HG03432 (cell line): ENCODE data around the gene PMS1.
"Not testable (repeated sequence)": the region's sequence is repeated elsewhere in the genome, so short reads cannot be mapped to it uniquely, and the experiment has no call there.

Source experiments
- ATAC-seq: cut with Tn5 transposase; IDR thresholded peaks from one replicate; pipeline ENCODE4 v1.9.1; 2021; ENCODE audit warnings: mild to moderate bottlenecking, moderate library complexity; ENCODE audit not compliant: unreplicated experiment

PMS1 gene

GRCh38 chr2:189783927-189784867 is at the start of gene PMS1, which contains the start of gene ORMDL1:
PMS1 (plus strand) TSS chr2:189784450; CDS start chr2:189791810, 7,360 bp downstream.
ORMDL1 (minus strand) TSS chr2:189784339; CDS start chr2:189782595, 1,744 bp downstream.
- peak; percentile 95 for ATAC-seq

DNA sequence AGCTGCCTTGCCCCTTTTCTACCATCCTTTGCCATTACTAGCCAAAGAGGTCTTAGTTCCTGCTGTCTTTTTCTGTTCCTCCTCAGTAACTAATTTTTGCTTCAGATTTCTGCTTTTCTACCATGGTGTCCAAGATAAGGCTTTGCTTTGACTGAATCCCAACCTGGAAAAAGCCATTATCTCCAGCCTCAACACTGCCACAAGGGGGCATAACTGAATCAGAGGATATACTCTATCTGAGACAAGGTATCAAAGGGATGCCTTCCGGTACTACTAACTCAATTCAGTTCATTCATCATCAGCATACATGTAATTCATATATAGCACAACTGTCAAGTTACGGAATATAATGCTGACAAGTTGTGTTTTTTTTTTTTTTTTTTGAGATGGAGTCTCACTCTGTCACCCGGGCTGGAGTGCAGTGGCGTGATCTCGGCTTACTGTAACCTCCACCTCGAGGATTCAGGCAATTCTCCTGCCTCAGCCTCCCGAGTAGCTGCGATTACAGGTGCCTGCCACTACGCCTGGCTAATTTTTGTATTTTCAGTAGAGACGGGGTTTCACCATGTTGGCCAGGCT is 33.1 kb upstream of the PMS1 start:
- ATAC-seq: peak; percentile 77

GRCh38 chr2:189756311-189756952 is 27.8 kb upstream of the PMS1 start:
- ATAC-seq: no peak

- ATAC-seq: not testable (repeated sequence)
Observed at GRCh38 chr2:189760154-189760553, 24.1 kb upstream of the PMS1 start.

DNA sequence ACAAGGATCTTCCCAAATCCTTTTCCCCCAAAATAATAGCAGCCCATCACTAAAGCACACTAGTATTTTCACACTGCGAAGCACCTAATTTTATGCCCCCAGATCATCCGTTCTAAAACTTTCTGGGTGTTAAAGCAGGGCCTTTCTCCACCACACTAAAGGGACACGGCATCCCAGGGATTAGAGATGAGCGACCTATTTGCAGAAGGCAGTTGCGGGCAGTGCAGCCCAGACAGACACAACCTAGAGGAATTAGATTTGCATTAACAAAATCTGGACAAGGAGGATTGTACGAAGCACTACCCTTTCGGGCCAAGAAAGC is 22.1 kb upstream of the PMS1 start:
- no peak for ATAC-seq

DNA sequence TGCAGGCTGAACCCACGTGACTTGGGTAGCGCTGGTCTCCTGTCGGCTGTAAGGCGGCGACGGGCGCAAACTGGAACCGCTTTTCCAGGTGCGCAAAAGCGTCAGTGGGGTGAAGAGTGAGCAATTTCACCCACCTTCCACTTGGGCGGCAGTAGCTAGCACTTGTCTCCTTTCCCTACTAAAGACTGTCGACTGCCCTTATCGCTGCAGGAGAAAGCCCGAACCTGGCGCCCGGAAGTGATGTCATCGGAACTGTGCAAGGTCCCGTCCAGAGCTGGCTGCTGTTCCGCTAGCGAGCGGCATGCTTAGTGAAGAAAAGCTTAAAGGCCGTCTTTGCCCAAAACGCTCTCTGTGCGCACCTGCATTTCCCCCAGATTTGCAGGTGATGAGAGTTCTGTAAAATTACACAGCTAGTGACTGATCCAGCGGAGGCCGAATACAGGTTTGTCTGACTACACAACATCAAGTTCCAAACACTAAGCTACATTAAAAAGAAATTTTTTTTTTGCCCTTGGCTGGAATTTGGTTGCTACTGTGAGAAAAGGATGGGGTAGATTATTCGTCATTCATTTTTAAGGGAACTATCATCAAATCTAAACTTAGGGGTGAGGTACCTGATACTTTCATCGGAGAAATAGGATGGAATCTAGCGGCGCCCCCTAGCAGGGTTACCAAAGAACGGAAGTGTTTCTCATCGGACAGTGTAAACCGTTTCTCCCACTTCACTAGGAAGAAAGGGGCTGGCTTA is 21.5 kb upstream of the PMS1 start, which contains the start of gene OSGEPL1:
OSGEPL1 (minus strand) TSS at position 242 of the 748 bp plus-strand sequence. CDS start 1,152 bp downstream, outside the sequence.
- peak; percentile 97 for ATAC-seq

DNA sequence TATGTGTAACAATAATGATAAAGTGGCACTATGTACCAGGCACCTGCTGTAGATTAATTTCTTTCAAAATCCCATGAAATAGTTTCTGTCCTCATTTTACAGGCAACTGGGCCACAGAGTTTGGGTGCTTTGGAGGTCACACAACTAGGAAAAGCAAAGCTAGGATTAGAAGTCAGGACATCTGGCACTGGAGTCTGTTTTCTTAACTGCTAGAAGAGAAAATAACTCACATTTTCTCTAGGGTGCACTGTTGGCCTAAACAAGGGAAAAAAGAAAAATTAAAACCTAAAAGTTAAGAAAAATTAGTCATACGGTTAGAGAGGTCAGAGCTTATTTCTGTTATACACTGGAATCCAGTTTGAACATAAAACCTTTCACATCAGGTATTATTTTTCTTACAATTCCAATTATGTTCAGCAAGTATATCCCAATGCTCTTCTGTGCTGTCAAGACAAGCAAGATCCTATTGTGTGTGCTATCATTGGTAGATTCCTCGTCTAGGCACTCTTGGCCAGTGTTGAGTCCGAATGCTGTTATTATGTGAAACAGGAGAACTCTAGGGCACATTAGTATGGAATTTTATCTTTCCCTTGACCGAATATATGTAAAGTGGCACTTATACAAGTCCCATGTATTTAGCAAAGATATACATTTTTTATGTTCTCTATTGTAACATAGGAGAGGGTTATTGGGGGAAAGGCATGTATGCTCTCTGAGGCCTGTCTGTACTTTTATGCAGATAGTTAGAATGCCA is 20.2 kb upstream of the PMS1 start:
- no peak for ATAC-seq

GRCh38 chr2:189770590-189771322 is 13.5 kb upstream of the PMS1 start:
- ATAC-seq: no peak

GRCh38 chr2:189772212-189772611 is 12.0 kb upstream of the PMS1 start:
- no peak for ATAC-seq

DNA sequence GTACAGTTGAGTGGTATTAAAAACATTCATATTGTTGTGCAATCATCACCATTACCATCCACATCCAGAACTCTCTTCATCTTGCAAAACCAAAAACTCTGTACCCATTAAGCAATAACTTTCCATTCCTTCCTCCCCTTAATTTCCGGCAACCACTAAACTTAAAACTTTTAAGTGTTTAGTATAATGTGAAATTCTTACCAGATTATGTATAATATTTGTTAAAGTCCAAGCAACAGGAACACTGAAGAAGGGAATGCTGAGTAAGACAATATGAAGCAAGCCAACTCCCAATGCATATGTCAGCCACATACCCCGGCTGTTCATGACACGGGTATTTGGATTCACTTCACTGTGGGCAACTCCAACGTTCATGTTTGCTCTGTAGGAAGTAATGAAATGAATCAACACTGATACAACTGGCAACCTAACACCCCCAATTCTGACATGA is 2.0 kb upstream of the PMS1 start:
- no peak for ATAC-seq

GRCh38 chr2:189783451-189783926 is 761 bp upstream of the PMS1 start:
- peak; percentile 18 for ATAC-seq

DNA sequence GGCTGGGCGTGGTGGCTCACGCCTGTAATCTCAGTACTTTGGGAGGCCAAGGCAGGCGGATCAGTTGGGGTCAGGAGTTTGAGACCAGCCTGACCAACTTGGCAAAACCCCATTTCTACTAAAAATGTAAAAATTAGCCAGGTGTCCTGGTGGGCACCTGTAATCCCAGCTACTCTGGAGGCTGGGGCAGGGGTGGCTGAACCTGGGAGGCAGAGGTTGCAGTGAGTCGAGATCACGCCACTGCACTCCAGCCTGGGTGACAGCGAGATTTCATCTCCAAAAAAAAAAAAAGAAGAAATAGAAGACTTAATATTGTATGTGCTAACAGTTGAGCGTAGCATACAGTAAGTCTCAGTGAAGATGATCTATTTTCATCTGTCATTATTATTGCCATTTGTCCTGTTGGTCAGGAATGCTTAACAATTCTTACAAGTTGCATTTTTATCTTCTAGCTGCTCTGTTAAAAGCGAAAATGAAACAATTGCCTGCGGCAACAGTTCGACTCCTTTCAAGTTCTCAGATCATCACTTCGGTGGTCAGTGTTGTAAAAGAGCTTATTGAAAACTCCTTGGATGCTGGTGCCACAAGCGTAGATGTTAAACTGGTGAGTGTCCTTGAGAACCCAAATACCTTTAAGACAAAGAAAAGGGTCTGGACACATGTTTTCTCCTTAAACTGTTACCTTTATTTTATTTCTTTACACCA is 7.2 kb downstream of the PMS1 start:
- no peak for ATAC-seq

GRCh38 chr2:189794310-189794709 is 10.1 kb downstream of the PMS1 start:
- ATAC-seq: no peak

- ATAC-seq: no peak
Observed at GRCh38 chr2:189797902-189798301, 13.7 kb downstream of the PMS1 start.

DNA sequence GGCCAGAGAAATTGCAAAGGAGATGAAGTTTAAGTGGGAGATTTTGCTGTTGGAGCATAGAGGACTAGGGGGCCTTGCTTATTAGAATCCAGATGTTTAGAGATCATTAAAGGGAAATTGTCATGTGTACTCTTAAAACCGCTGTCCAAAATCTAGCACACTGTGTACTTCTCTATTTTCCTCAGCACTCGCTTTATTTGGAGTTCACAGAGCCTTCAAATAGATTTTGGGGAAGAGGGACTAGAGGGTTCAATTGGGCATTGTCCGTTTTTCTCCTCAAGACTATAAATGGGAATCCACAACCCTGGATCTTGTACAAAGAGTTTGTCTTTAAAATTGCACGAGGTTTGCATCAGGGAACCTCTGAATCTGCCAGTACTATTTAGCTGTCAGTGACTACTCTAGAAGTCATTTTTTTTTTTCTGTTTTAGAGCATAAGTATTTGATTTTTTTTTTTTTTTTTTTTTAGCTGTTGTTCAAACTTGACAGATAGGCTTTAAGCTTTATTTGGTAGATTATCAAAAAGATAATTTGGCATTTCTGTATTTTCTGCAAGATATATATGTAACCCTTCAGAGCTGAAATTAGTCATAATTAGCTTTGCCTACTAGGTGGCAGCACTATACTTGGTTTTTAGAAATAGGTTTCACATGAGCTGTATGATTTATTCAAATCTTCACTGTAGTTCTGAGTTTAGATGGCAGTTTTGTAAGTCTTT is 14.2 kb downstream of the PMS1 start:
- ATAC-seq: peak; percentile 90

GRCh38 chr2:189799030-189799331 is 14.7 kb downstream of the PMS1 start:
- no peak for ATAC-seq

DNA sequence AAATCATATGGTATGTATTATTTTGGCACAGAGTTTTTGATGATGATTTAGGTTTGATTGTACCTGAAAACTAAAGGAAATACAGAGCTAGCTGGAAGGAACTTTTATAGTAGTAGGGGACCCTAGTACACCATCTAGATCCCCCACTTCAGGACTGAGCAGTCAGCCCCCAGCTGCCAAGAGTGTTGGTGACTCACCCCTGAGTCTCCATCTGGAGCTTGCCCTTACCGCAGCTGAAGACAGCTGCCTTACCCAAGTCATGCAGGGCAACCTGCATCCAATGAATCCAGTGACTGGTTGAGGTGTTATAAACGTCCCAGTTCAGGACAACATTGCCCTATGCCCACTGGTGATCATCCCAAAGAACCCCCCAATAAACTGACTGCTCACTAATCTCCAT is 15.3 kb downstream of the PMS1 start:
- ATAC-seq: no peak

GRCh38 chr2:189802396-189802912 is 18.2 kb downstream of the PMS1 start:
- ATAC-seq: no peak
